GM12878 (cell line): Measurements from ENCODE around the gene DCAF17. TPM values are rescaled to one million over a fixed set of nuclear protein-coding genes. Genes with fewer than 3 reads are reported as not detected.

ENCODE experiments used
- ATAC-seq: fragments of 200-7000 bp; cut with Tn5 transposase; 3 replicates; pipeline ENCODE4 v1.9.1; 2020; ENCODE audit warnings: mild to moderate bottlenecking, moderate library complexity
- BruUV-seq: library from RNA; stranded (reverse); fragments of 400-500 nt; replicated peaks from 2 replicates; lab custom pipeline; 2021; lab: Mats Ljungman, UMichigan
- CTCF ChIA-PET: fragments of 300-600 bp; sonication (Branson Sonifier 250); formaldehyde crosslinking; extraction: SDS; loops from one replicate; lab custom pipeline; 2021; ENCODE audit warnings: inconsistent platforms; lab: Yijun Ruan, JAX
- POLR2A ChIA-PET: fragments of 350-600 bp; formaldehyde crosslinking; extraction: SDS; loops from one replicate; lab custom pipeline; 2021; ENCODE audit warnings: inconsistent platforms; lab: Charles Lee
- RAD21 ChIA-PET: fragments of 300-600 bp; sonication (Branson Sonifier 250); formaldehyde crosslinking; loops from one replicate; lab custom pipeline; 2023; ENCODE audit warnings: antibody characterized with exemption; ENCODE audit not compliant: unreplicated experiment; lab: Charles Lee
- SMC1A ChIA-PET: fragments of 300-600 bp; sonication (Branson Sonifier 250); formaldehyde crosslinking; loops from one replicate; lab custom pipeline; 2023; ENCODE audit not compliant: unreplicated experiment, uncharacterized antibody; lab: Charles Lee
- DNase-seq: peaks from one replicate; pipeline ENCODE4 v3.0.0-alpha.2; 2011; ENCODE audit warnings: low read depth, low spot score
- FAIRE-seq: peaks from 3 replicates; lab custom pipeline; 2011; peaks lifted over from hg19 to GRCh38; lab: Jason Lieb, UNC
- H2AFZ ChIP-seq: 2 replicates; pipeline ENCODE4 v1.6.0; 2011; ENCODE audit warnings: low read depth, low read length, control low read depth; ENCODE audit not compliant: control insufficient read depth
- H3K27ac ChIP-seq: 2 replicates; pipeline ENCODE4 v1.5.1; 2011; ENCODE audit warnings: control low read depth; ENCODE audit not compliant: control insufficient read depth, insufficient read depth
- H3K27me3 ChIP-seq, 2 experiments: replicated peaks in 1 of 2; 2 replicates each; pipeline versions ENCODE4 v1.6.0 to v1.6.1; 2011; ENCODE audit warnings: low read length in 1 of 2; ENCODE audit not compliant: control insufficient read depth in 2 of 2, insufficient read depth in 2 of 2
- H3K36me3 ChIP-seq, 2 experiments: 2 replicates each; pipeline ENCODE4 v1.5.1; 2011; ENCODE audit warnings: low read length in 1 of 2; ENCODE audit not compliant: control insufficient read depth in 2 of 2, insufficient read depth in 2 of 2
- H3K4me1 ChIP-seq: 2 replicates; pipeline ENCODE4 v1.6.1; 2011; ENCODE audit warnings: mild to moderate bottlenecking, low read length, moderate library complexity, mixed read lengths; ENCODE audit not compliant: control insufficient read depth, insufficient read depth
- H3K4me2 ChIP-seq: 2 replicates; pipeline ENCODE4 v1.6.0; 2011; ENCODE audit warnings: control low read depth; ENCODE audit not compliant: control insufficient read depth, insufficient read depth
- H3K4me3 ChIP-seq: fragments of 200-600 bp; sonication (generic); 2 replicates; pipeline ENCODE4 v1.5.1; 2016
- H3K79me2 ChIP-seq: 2 replicates; pipeline ENCODE4 v1.6.0; 2011; ENCODE audit warnings: low read length; ENCODE audit not compliant: control insufficient read depth, insufficient read depth
- H3K9ac ChIP-seq: 2 replicates; pipeline ENCODE4 v1.8.0; 2011; ENCODE audit warnings: low read length, control low read depth, mixed read lengths; ENCODE audit not compliant: control insufficient read depth, insufficient read depth
- H3K9me3 ChIP-seq: replicated peaks from 3 replicates; pipeline ENCODE4 v1.5.1; 2011; ENCODE audit warnings: mild to moderate bottlenecking, low read length; ENCODE audit not compliant: control insufficient read depth, insufficient read depth
- H4K20me1 ChIP-seq: 2 replicates; pipeline ENCODE4 v1.6.0; 2011; ENCODE audit not compliant: control insufficient read depth, insufficient read depth
- BCL3 ChIP-seq: IDR thresholded peaks from 2 replicates; pipeline ENCODE4 v1.6.1; 2011; ENCODE audit warnings: borderline replicate concordance, low read depth, mild to moderate bottlenecking, moderate library complexity, low read length; ENCODE audit not compliant: insufficient read depth, poor library complexity, severe bottlenecking
- CHD4 ChIP-seq: fragments of 200-600 bp; sonication (generic); IDR thresholded peaks from 2 replicates; pipeline ENCODE4 v1.6.1; 2016; ENCODE audit warnings: mild to moderate bottlenecking
- ETV6 ChIP-seq, 2 experiments: fragments of 450-650 bp in 1 of 2; IDR thresholded peaks in 1 of 2; conservative IDR thresholded peaks in 1 of 2; 2 replicates each; pipeline ENCODE4 v1.6.1; 2014; ENCODE audit warnings: antibody characterized with exemption in 1 of 2, borderline replicate concordance in 1 of 2, low read depth in 1 of 2, mild to moderate bottlenecking in 1 of 2, moderate library complexity in 1 of 2
- GATAD2B ChIP-seq: fragments of 450-650 bp; conservative IDR thresholded peaks from 2 replicates; pipeline ENCODE4 v1.6.1; 2017; ENCODE audit warnings: low read depth, mild to moderate bottlenecking, moderate library complexity
- IRF5 ChIP-seq: fragments of 450-650 bp; IDR thresholded peaks from 2 replicates; pipeline ENCODE4 v1.6.1; 2017; ENCODE audit warnings: borderline replicate concordance
- KDM1A ChIP-seq: fragments of 200-600 bp; sonication (generic); IDR thresholded peaks from 2 replicates; pipeline ENCODE4 v1.6.1; 2016; ENCODE audit warnings: borderline replicate concordance
- NR2F1 ChIP-seq: fragments of 450-650 bp; conservative IDR thresholded peaks from 2 replicates; pipeline ENCODE4 v1.6.1; 2017; ENCODE audit warnings: mild to moderate bottlenecking
- PAX5 ChIP-seq: IDR thresholded peaks from 2 replicates; pipeline ENCODE4 v1.6.1; 2011; ENCODE audit warnings: low read depth, low read length, borderline replicate concordance
- POU2F2 ChIP-seq: IDR thresholded peaks from 3 replicates; pipeline ENCODE4 v1.6.1; 2011; ENCODE audit warnings: low read depth, mild to moderate bottlenecking, low read length, borderline replicate concordance
- RCOR1 ChIP-seq: conservative IDR thresholded peaks from 2 replicates; pipeline ENCODE4 v1.6.1; 2012; ENCODE audit warnings: low read depth, low read length, improper control_type of control experiment
- SP1 ChIP-seq: IDR thresholded peaks from one replicate; pipeline ENCODE4 v1.6.1; 2011; ENCODE audit warnings: low read depth, low read length
- SUPT20H ChIP-seq: IDR thresholded peaks from 2 replicates; pipeline ENCODE4 v1.6.1; 2011; ENCODE audit warnings: low read depth, mild to moderate bottlenecking, low read length, moderate library complexity, borderline replicate concordance; ENCODE audit not compliant: control insufficient read depth
- YBX1 ChIP-seq: fragments of 450-650 bp; IDR thresholded peaks from 2 replicates; pipeline ENCODE4 v1.6.1; 2016; ENCODE audit warnings: antibody characterized with exemption
- ZNF687 ChIP-seq: fragments of 450-650 bp; IDR thresholded peaks from 2 replicates; pipeline ENCODE4 v1.6.1; 2017; ENCODE audit warnings: mild to moderate bottlenecking, moderate library complexity
- WGBS: methylation state at CpG from one replicate; pipeline ENCODE4 v1.1.6; 2016; ENCODE audit warnings: low lambda C conversion rate; ENCODE audit not compliant: insufficient replicate concordance, insufficient coverage; ENCODE audit errors: missing lambda C conversion rate; 5-methylcytosine and 5-hydroxymethylcytosine counted together
- in situ Hi-C: fragments of 300-500 bp; cut with MboI; formaldehyde crosslinking; loops from 9 replicates; pipeline ENCODE4 v1.14.3; 2018; ENCODE audit warnings: mixed read lengths
- intact Hi-C: fragments of 100-400 bp; cut with micrococcal nuclease; formaldehyde crosslinking; loops from one replicate; pipeline ENCODE4 v1.14.2; 2022; ENCODE audit not compliant: unreplicated experiment
- polyA plus RNA-seq, 11 experiments: library from polyadenylated mRNA; depleted of rRNA in 4 of 11; unstranded in 6 of 11; stranded (reverse) in 5 of 11; fragments of >200 nt; fragmentation: Nextera tagmentation in 4 of 11; fragmentation: Illumina TruSeq in 1 of 11; extraction: Ambion mirVana in 4 of 11; extraction: Trizol in 1 of 11; gene quantifications; 1 replicate in 1 of 11; 2 replicates in 10 of 11; pipeline versions ENCODE4 v1.2.1 to v1.2.3, GENCODE V29; 2011 to 2016; ENCODE audit warnings: inconsistent platforms in 2 of 11, missing spikeins in 2 of 11, low read depth in 1 of 11
- total RNA-seq, 4 experiments: library from RNA; depleted of rRNA in 3 of 4; stranded (reverse); fragments of >200 nt in 3 of 4; fragmentation: Illumina TruSeq in 1 of 4; extraction: Trizol in 1 of 4; gene quantifications; 2 replicates each; pipeline versions ENCODE4 v1.2.1 to v1.2.3, GENCODE V29; 2013 to 2021
- TF ChIP-seq, protein P1 (sequence below): IDR thresholded peaks from 2 replicates; pipeline ENCODE4 v1.6.1; 2012; ENCODE audit warnings: low read depth, low read length, improper control_type of control experiment
- TF ChIP-seq, protein P2 (sequence below): fragments of 450-650 bp; IDR thresholded peaks from 2 replicates; pipeline ENCODE4 v1.6.1; 2017; ENCODE audit warnings: mild to moderate bottlenecking

The DCAF17 gene
- total and polyA plus RNA-seq, 10 of the 15 experiments (the other 5 are each of a cell fraction or from before 2014, with no cell fraction given) = 5.2 to 32.9 (median 23.4) TPM

GRCh38 chr2:171516793-171517192 is 82.8 kb downstream of the DCAF17 start:
- Histone ChIP-seq H3K27me3 (no peaks in the 10 kb centered on the region), H3K9ac (no peak overlapping the region), H3K4me2 (no peak overlapping the region), H3K9me3 (no peaks in the 10 kb centered on the region), H3K27ac (no peak overlapping the region), H2AFZ (no peak overlapping the region), H3K4me3 (no peak overlapping the region), H3K4me1 (peaks cover 16% of the 10 kb centered on the region), H3K36me3 (no peaks in the 10 kb centered on the region), H4K20me1 (no peaks in the 10 kb centered on the region), H3K79me2 (peaks cover 1% of the 10 kb centered on the region)
- no peak for TF ChIP-seq IRF5
- no peak for TF ChIP-seq PAX5
- no peak for TF ChIP-seq CHD4
- no peak for TF ChIP-seq SUPT20H
- TF ChIP-seq ZNF687 = no peak
- TF ChIP-seq BCL3 = no peak
- no peak for TF ChIP-seq ETV6 (conservative IDR thresholded peaks at IDR 0.05 in 1 of 2, IDR thresholded peaks at IDR 0.05 in 1 of 2; ENCODE audit: borderline replicate concordance in 1 of 2, low read depth in 1 of 2)
- TF ChIP-seq, protein P1, sequence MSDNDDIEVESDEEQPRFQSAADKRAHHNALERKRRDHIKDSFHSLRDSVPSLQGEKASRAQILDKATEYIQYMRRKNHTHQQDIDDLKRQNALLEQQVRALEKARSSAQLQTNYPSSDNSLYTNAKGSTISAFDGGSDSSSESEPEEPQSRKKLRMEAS = no peak
- no peak for TF ChIP-seq KDM1A
- no peak for TF ChIP-seq GATAD2B
- no peak for TF ChIP-seq POU2F2
- no peak for TF ChIP-seq SP1
- TF ChIP-seq RCOR1 = no peak
- TF ChIP-seq YBX1 = no peak
- TF ChIP-seq, protein P2, sequence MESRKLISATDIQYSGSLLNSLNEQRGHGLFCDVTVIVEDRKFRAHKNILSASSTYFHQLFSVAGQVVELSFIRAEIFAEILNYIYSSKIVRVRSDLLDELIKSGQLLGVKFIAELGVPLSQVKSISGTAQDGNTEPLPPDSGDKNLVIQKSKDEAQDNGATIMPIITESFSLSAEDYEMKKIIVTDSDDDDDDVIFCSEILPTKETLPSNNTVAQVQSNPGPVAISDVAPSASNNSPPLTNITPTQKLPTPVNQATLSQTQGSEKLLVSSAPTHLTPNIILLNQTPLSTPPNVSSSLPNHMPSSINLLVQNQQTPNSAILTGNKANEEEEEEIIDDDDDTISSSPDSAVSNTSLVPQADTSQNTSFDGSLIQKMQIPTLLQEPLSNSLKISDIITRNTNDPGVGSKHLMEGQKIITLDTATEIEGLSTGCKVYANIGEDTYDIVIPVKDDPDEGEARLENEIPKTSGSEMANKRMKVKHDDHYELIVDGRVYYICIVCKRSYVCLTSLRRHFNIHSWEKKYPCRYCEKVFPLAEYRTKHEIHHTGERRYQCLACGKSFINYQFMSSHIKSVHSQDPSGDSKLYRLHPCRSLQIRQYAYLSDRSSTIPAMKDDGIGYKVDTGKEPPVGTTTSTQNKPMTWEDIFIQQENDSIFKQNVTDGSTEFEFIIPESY = no peak
- no peak for TF ChIP-seq NR2F1
- no TSS peak for BruUV-seq
- DNase-seq (no peak), ATAC-seq (no peak), FAIRE-seq (no peak)
- ChIA-PET POLR2A (no interaction called here), SMC1A (no interaction called here), RAD21 (no interaction called here), CTCF (no interaction called here)
- in situ Hi-C loops (no loop called here), intact Hi-C loops (no loop called here)
- 84% methylated on average over 5 of the region's 5 CpGs for WGBS
